ENCODE measurements around the gene SEPSECS. TPM values are rescaled to one million over a fixed set of nuclear protein-coding genes. Genes with fewer than 3 reads are reported as not detected.

The SEPSECS gene
- total RNA-seq, 3 donors from 2014 or later (not counting 1 experiment from before 2014, with no cell fraction given), result 18.5 to 26.6 (median 20.7) TPM

DNA sequence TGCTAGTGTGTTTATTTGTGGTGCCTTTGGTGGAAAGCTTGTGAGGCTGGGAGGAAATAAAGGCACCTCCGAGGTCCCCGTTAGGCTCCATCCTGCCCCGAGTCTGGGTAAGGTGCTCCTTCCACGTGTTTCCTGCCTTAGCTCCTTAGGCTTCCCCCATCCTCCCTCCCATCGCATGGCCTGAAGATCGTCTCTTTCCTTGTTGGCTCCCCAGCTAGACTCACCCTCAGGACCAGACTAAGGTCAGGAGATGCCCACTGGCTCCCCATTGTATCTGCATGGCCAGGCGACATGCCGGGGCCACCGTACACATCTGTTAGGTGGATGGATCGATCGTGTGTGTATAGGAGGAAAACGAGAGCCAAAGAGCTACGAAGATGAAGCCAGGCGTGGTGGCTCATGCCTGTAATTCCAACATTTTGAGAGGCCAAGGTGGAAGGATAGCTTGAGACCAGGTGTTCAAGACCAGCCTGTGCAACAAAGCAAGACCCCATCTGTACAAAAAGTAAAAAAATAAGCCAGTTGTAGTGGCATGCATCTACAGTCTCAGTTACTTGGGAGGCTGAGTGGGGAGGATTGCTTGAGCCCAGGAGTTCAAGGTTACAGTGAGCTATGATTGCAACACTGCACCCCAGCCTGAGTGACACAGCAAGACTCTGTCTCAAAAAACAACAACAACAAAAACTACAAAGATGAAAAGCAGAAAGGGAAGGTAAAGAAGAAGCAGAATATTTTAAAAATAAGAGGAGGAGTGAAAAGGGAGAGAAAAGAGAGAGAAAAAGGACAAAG lies 53.7 kb downstream of the SEPSECS start:
- ATAC-seq, result no peak
- no peaks in the 10 kb centered on the region for H3K9me3 Mint-ChIP-seq
- H3K27me3 ChIP-seq (ENCODE audit: control insufficient read depth, insufficient read depth, low read length), result no peaks in the 10 kb centered on the region
- 95% methylated on average over 14 of the region's 14 CpGs for WGBS (ENCODE audit: insufficient coverage)
- no peaks in the 10 kb centered on the region for H3K4me1 ChIP-seq (ENCODE audit: control insufficient read depth, insufficient read depth, low read length)
- H3K36me3 Mint-ChIP-seq, result no peaks in the 10 kb centered on the region
- no peak overlapping the region for H3K27ac ChIP-seq (ENCODE audit: low read length)
- no peaks in the 10 kb centered on the region for H3K4me1 Mint-ChIP-seq
- H3K4me3 ChIP-seq (ENCODE audit: low read length), result no peak overlapping the region
- no peak for DNase-seq
- H3K27ac Mint-ChIP-seq, result no peak overlapping the region
- H3K27me3 Mint-ChIP-seq (ENCODE audit: low read depth in 2 of 2), result peaks cover 0 to 8% of the 10 kb centered on the region in 2 donors
- no peaks in the 10 kb centered on the region for H3K36me3 ChIP-seq (ENCODE audit: control insufficient read depth, insufficient read depth, low read length)
- peaks cover 3% of the 10 kb centered on the region for H3K9me3 ChIP-seq (ENCODE audit: control insufficient read depth, insufficient read depth, low read length)
- no peak for TF ChIP-seq CTCF (IDR thresholded peaks at IDR 0.05)
- H3K4me3 Mint-ChIP-seq, result no peak overlapping the region
- intact Hi-C loops (cut with micrococcal nuclease), result no loop called here

DNA sequence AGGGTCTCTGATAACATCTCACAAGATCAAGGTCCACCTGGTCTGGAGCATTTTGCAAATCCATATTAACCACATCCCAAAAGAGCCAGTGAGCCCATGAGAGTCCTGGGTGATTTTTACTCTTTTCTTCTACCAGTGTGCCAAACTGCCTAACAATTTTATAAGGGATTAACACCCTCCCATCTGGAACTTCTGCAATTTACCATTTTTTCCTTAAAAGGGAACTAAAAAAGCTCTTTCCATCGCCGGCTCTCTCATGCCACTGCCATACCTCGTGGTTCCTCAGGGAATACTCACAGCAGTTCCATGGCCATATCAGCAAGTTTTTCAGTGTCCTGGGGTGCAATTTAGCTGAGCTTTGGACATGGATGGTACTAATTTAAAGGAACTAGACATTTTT lies 55.7 kb downstream of the SEPSECS start:
- intact Hi-C loops (cut with micrococcal nuclease), result no loop called here
- 25% methylated on average over 3 of the region's 3 CpGs for WGBS (ENCODE audit: insufficient coverage)
- DNase-seq (no peak), ATAC-seq (no peak)
- H3K27me3 ChIP-seq (ENCODE audit: control insufficient read depth, insufficient read depth, low read length), result no peaks in the 10 kb centered on the region
- H3K27ac Mint-ChIP-seq, result no peak overlapping the region
- peaks cover 4% of the 10 kb centered on the region for H3K9me3 ChIP-seq (ENCODE audit: control insufficient read depth, insufficient read depth, low read length)
- no peaks in the 10 kb centered on the region for H3K36me3 ChIP-seq (ENCODE audit: control insufficient read depth, insufficient read depth, low read length)
- no peak overlapping the region for H3K4me3 Mint-ChIP-seq
- peaks cover 4 to 8% of the 10 kb centered on the region in 2 donors for H3K27me3 Mint-ChIP-seq (ENCODE audit: low read depth in 2 of 2)
- H3K9me3 Mint-ChIP-seq, result peaks cover 2% of the 10 kb centered on the region in 2 donors
- no peak overlapping the region for H3K4me3 ChIP-seq (ENCODE audit: low read length)
- no peaks in the 10 kb centered on the region for H3K36me3 Mint-ChIP-seq
- no peak overlapping the region for H3K27ac ChIP-seq (ENCODE audit: low read length)
- TF ChIP-seq CTCF (IDR thresholded peaks at IDR 0.05), result no peak
- no peaks in the 10 kb centered on the region for H3K4me1 ChIP-seq (ENCODE audit: control insufficient read depth, insufficient read depth, low read length)
- H3K4me1 Mint-ChIP-seq, result no peaks in the 10 kb centered on the region

- H3K36me3 ChIP-seq (ENCODE audit: control insufficient read depth, insufficient read depth, low read length), result no peaks in the 10 kb centered on the region
Measured at GRCh38 chr4:25103418-25103817, 56.8 kb downstream of the SEPSECS start.

More at GRCh38 chr4:25103418-25103817, 56.8 kb downstream of the SEPSECS start:
- no peaks in the 10 kb centered on the region for H3K36me3 Mint-ChIP-seq
- H3K27ac Mint-ChIP-seq, result no peak overlapping the region
- no peak overlapping the region for H3K4me3 Mint-ChIP-seq
- no peak for TF ChIP-seq CTCF (IDR thresholded peaks at IDR 0.05)
- H3K27me3 Mint-ChIP-seq (ENCODE audit: low read depth in 2 of 2), result peaks cover 7 to 8% of the 10 kb centered on the region in 2 donors
- 34% methylated on average over 4 of the region's 4 CpGs for WGBS (ENCODE audit: insufficient coverage)
- Histone ChIP-seq H3K27ac (ENCODE audit: low read length) (no peak overlapping the region), H3K9me3 (ENCODE audit: control insufficient read depth, insufficient read depth, low read length) (peaks cover 4% of the 10 kb centered on the region), H3K4me1 (ENCODE audit: control insufficient read depth, insufficient read depth, low read length) (no peaks in the 10 kb centered on the region), H3K4me3 (ENCODE audit: low read length) (no peak overlapping the region), H3K27me3 (ENCODE audit: control insufficient read depth, insufficient read depth, low read length) (no peaks in the 10 kb centered on the region)
- peaks cover 2% of the 10 kb centered on the region in 2 donors for H3K9me3 Mint-ChIP-seq
- intact Hi-C loops (cut with micrococcal nuclease), result no loop called here
- no peak for ATAC-seq
- no peak for DNase-seq
- no peaks in the 10 kb centered on the region for H3K4me1 Mint-ChIP-seq
